H1 (cell line): ENCODE results near the gene LRRK1. TPM values are rescaled to one million over a fixed set of nuclear protein-coding genes. Genes with fewer than 3 reads are reported as not detected.

ENCODE experiments used
- CTCF ChIA-PET: fragments of 300-600 bp; sonication (Branson Sonifier 250); formaldehyde crosslinking; loops from one replicate; lab custom pipeline; 2021; ENCODE audit not compliant: partially characterized antibody; lab: Charles Lee
- POLR2A ChIA-PET: fragments of 300-600 bp; sonication (Branson Sonifier 250); formaldehyde crosslinking; loops from one replicate; lab custom pipeline; 2021; ENCODE audit warnings: inconsistent platforms; ENCODE audit not compliant: partially characterized antibody; lab: Charles Lee
- DNase-seq, 2 experiments: peaks; one replicate each; pipeline versions ENCODE4 v3.0.0 to v3.0.0-alpha.2; 2010 to 2022; ENCODE audit warnings: low spot score in 2 of 2, low read depth in 1 of 2, mixed read lengths in 1 of 2
- FAIRE-seq: peaks from 2 replicates; lab custom pipeline; 2011; peaks lifted over from hg19 to GRCh38; lab: Jason Lieb, UNC
- H2AFZ ChIP-seq: 2 replicates; pipeline ENCODE4 v1.8.1; 2012; ENCODE audit warnings: low read length, inconsistent platforms
- H2AK5ac ChIP-seq: 2 replicates; pipeline ENCODE4 v1.6.1; 2013; ENCODE audit warnings: low read depth, low read length
- H2BK120ac ChIP-seq: replicated peaks from 2 replicates; pipeline ENCODE3; 2013; ENCODE audit warnings: low read depth, low read length, inconsistent platforms
- H2BK12ac ChIP-seq: 2 replicates; pipeline ENCODE4 v1.6.1; 2013; ENCODE audit warnings: low read depth, low read length
- H2BK15ac ChIP-seq: 2 replicates; pipeline ENCODE4 v1.6.1; 2013; ENCODE audit warnings: low read length
- H2BK20ac ChIP-seq: 2 replicates; pipeline ENCODE4 v1.6.1; 2013; ENCODE audit warnings: low read length
- H2BK5ac ChIP-seq: 2 replicates; pipeline ENCODE4 v1.6.1; 2013; ENCODE audit warnings: low read depth, low read length
- H3K14ac ChIP-seq: 2 replicates; pipeline ENCODE4 v1.6.1; 2013; ENCODE audit warnings: inconsistent platforms; ENCODE audit not compliant: insufficient read length
- H3K18ac ChIP-seq: 2 replicates; pipeline ENCODE4 v1.6.1; 2013; ENCODE audit warnings: low read length; ENCODE audit errors: extremely low read depth
- H3K23ac ChIP-seq: 2 replicates; pipeline ENCODE4 v1.6.1; 2013; ENCODE audit warnings: inconsistent platforms; ENCODE audit not compliant: insufficient read length
- H3K23me2 ChIP-seq: 2 replicates; pipeline ENCODE4 v1.6.1; 2013; ENCODE audit warnings: low read depth, low read length
- H3K27ac ChIP-seq: 2 replicates; pipeline ENCODE4 v1.6.1; 2011; ENCODE audit warnings: low read depth, low read length, inconsistent platforms
- H3K27me3 ChIP-seq, 4 experiments: replicated peaks in 1 of 4; 1 replicate in 1 of 4; 2 replicates in 3 of 4; pipeline versions ENCODE4 v1.6.1 to v1.8.1; 2011 to 2013; ENCODE audit warnings: low read length in 3 of 4, mild to moderate bottlenecking in 3 of 4, inconsistent platforms in 2 of 4, mixed read lengths in 2 of 4, moderate library complexity in 1 of 4; ENCODE audit not compliant: control insufficient read depth in 3 of 4, insufficient read depth in 3 of 4; ENCODE audit errors: extremely low read depth in 1 of 4
- H3K36me3 ChIP-seq, 4 experiments: 2 replicates each; pipeline versions ENCODE4 v1.6.1 to v1.8.1; 2011 to 2013; ENCODE audit warnings: mild to moderate bottlenecking in 4 of 4, low read length in 3 of 4, moderate library complexity in 2 of 4, control low read depth in 1 of 4, inconsistent platforms in 1 of 4; ENCODE audit not compliant: insufficient read depth in 4 of 4, control insufficient read depth in 2 of 4
- H3K4ac ChIP-seq: replicated peaks from 2 replicates; pipeline ENCODE3; 2013; ENCODE audit warnings: low read length, low read depth, mixed read lengths, inconsistent platforms; ENCODE audit not compliant: insufficient read length
- H3K4me1 ChIP-seq, 4 experiments: replicated peaks in 1 of 4; 1 replicate in 1 of 4; 2 replicates in 3 of 4; pipeline versions ENCODE4 v1.6.1 to v1.8.1; 2011 to 2013; ENCODE audit warnings: low read length in 3 of 4, inconsistent platforms in 2 of 4, mixed read lengths in 1 of 4; ENCODE audit not compliant: insufficient read depth in 4 of 4, control insufficient read depth in 3 of 4
- H3K4me2 ChIP-seq, 2 experiments: 2 replicates each; pipeline versions ENCODE4 v1.6.1 to v1.8.1; 2011 to 2013; ENCODE audit warnings: low read depth in 2 of 2, low read length in 2 of 2, control low read depth in 1 of 2, inconsistent platforms in 1 of 2, mild to moderate bottlenecking in 1 of 2; ENCODE audit not compliant: insufficient read depth in 1 of 2
- H3K4me3 ChIP-seq, 4 experiments: fragments of 200-600, 300-600 bp in 1 of 4; sonication (generic), shearing (Covaris generic), sonication (Bioruptor Twin) in 1 of 4; 2 replicates each; pipeline versions ENCODE4 v1.5.1 to v1.8.1; 2011 to 2016; ENCODE audit warnings: low read length in 4 of 4, low read depth in 3 of 4, control low read depth in 2 of 4, inconsistent platforms in 2 of 4, mild to moderate bottlenecking in 2 of 4, mixed read lengths in 1 of 4, moderate library complexity in 1 of 4; ENCODE audit not compliant: insufficient read depth in 2 of 4; ENCODE audit errors: extremely low read depth in 1 of 4
- H3K56ac ChIP-seq: replicated peaks from 2 replicates; pipeline ENCODE3; 2013; ENCODE audit warnings: low read depth, mild to moderate bottlenecking, mixed read lengths, low read length, inconsistent platforms; ENCODE audit not compliant: insufficient read length
- H3K79me1 ChIP-seq: 2 replicates; pipeline ENCODE4 v1.6.1; 2013; ENCODE audit warnings: low read depth, low read length, control low read depth
- H3K79me2 ChIP-seq, 2 experiments: 2 replicates each; pipeline versions ENCODE4 v1.6.1 to v1.8.1; 2012 to 2013; ENCODE audit warnings: low read length in 2 of 2, mild to moderate bottlenecking in 2 of 2, inconsistent platforms in 1 of 2; ENCODE audit not compliant: insufficient read depth in 2 of 2, control insufficient read depth in 1 of 2
- H3K9ac ChIP-seq, 4 experiments: replicated peaks in 1 of 4; 1 replicate in 1 of 4; 2 replicates in 3 of 4; pipeline versions ENCODE4 v1.6.1 to v1.8.1; 2011 to 2013; ENCODE audit warnings: low read depth in 3 of 4, low read length in 3 of 4, control low read depth in 2 of 4, mild to moderate bottlenecking in 2 of 4, moderate library complexity in 2 of 4, inconsistent platforms in 1 of 4; ENCODE audit errors: extremely low read depth in 1 of 4
- H3K9me3 ChIP-seq, 2 experiments: 2 replicates each; pipeline versions ENCODE4 v1.6.1 to v1.8.1; 2012 to 2013; ENCODE audit warnings: mild to moderate bottlenecking in 2 of 2, moderate library complexity in 2 of 2, control low read depth in 1 of 2, inconsistent platforms in 1 of 2, low read depth in 1 of 2, low read length in 1 of 2, mixed read lengths in 1 of 2; ENCODE audit not compliant: insufficient read depth in 2 of 2
- H4K20me1 ChIP-seq, 2 experiments: replicated peaks in 1 of 2; 2 replicates each; pipeline versions ENCODE3 to v1.8.1; 2011 to 2013; ENCODE audit warnings: inconsistent platforms in 2 of 2, low read length in 2 of 2, mild to moderate bottlenecking in 1 of 2; ENCODE audit not compliant: insufficient read depth in 2 of 2, control insufficient read depth in 1 of 2
- H4K5ac ChIP-seq: 2 replicates; pipeline ENCODE4 v1.6.1; 2013; ENCODE audit warnings: low read length, low read depth, mixed read lengths, inconsistent platforms; ENCODE audit not compliant: insufficient read length
- H4K8ac ChIP-seq: 2 replicates; pipeline ENCODE4 v1.8.0; 2013; ENCODE audit warnings: mild to moderate bottlenecking, moderate library complexity, low read length, inconsistent platforms; ENCODE audit not compliant: insufficient read depth; ENCODE audit errors: extremely low read depth
- H4K91ac ChIP-seq: replicated peaks from 2 replicates; pipeline ENCODE3; 2013; ENCODE audit warnings: low read length, mixed read lengths, inconsistent platforms; ENCODE audit not compliant: insufficient read length
- BCL11A ChIP-seq, 2 experiments: IDR thresholded peaks; one replicate each; pipeline ENCODE4 v1.6.1; 2011; ENCODE audit warnings: low read depth in 2 of 2, low read length in 2 of 2, mild to moderate bottlenecking in 2 of 2
- JUND ChIP-seq: IDR thresholded peaks from 2 replicates; pipeline ENCODE4 v1.6.1; 2011; ENCODE audit warnings: mild to moderate bottlenecking, improper control_type of control experiment, low read length
- RBBP5 ChIP-seq: IDR thresholded peaks from 2 replicates; pipeline ENCODE4 v1.7.1; 2012; ENCODE audit warnings: low read depth, mild to moderate bottlenecking, inconsistent platforms, low read length, moderate library complexity, borderline replicate concordance
- RNF2 ChIP-seq: fragments of 200-900, 300-1000 bp; sonication (generic); IDR thresholded peaks from 2 replicates; pipeline ENCODE4 v1.7.1; 2016; ENCODE audit warnings: borderline replicate concordance, low read depth, mild to moderate bottlenecking, antibody characterized with exemption, low read length; ENCODE audit not compliant: poor library complexity, severe bottlenecking; ENCODE audit errors: missing control alignments
- SP4 ChIP-seq: IDR thresholded peaks from 2 replicates; pipeline ENCODE4 v1.6.1; 2012; ENCODE audit warnings: low read length, inconsistent platforms
- TAF1 ChIP-seq: IDR thresholded peaks from 2 replicates; pipeline ENCODE4 v1.6.1; 2011; ENCODE audit warnings: mild to moderate bottlenecking, low read depth, low read length
- TBP ChIP-seq: IDR thresholded peaks from 2 replicates; pipeline ENCODE4 v1.6.1; 2011; ENCODE audit warnings: low read depth, low read length, improper control_type of control experiment
- WGBS, 2 experiments: shearing (Covaris generic) in 1 of 2; methylation state at CpG; one replicate each; pipeline versions ENCODE4 v1.1.6 to v1.1.7; 2013 to 2015; ENCODE audit warnings: low lambda C conversion rate in 2 of 2, mixed read lengths in 2 of 2, inconsistent platforms in 1 of 2, low coverage in 1 of 2, missing lambda C conversion rate in 1 of 2; ENCODE audit not compliant: insufficient replicate concordance in 2 of 2, insufficient coverage in 1 of 2, insufficient read length in 1 of 2; ENCODE audit errors: extremely low coverage in 1 of 2, missing lambda C conversion rate in 1 of 2; 5-methylcytosine and 5-hydroxymethylcytosine counted together
- polyA plus RNA-seq, 7 experiments: library from polyadenylated mRNA; depleted of rRNA in 3 of 7; stranded (reverse) in 5 of 7; unstranded in 2 of 7; fragments of >200 nt in 5 of 7; fragments of 200-250 nt in 2 of 7; gene quantifications; 1 replicate in 5 of 7; 2 replicates in 1 of 7; 4 replicates in 1 of 7; pipeline versions ENCODE4 v1.2.1 to v1.2.3, GENCODE V29; 2011 to 2013; ENCODE audit warnings: missing spikeins in 2 of 7, mixed read lengths in 2 of 7
- total RNA-seq: library from RNA; stranded (reverse); fragmentation: NEBNext Ultra II Directional; extraction: Animal tissue kit (Norgen Biotek cat#: 25700); gene quantifications from 2 replicates; pipeline ENCODE4 v1.2.1, GENCODE V29; 2021

LRRK1 gene
- total and polyA plus RNA-seq, 2 of the 8 experiments (the other 6 are each of a cell fraction or from before 2014, with no cell fraction given), result 1.2 to 3.6 TPM

GRCh38 chr15:101066501-101067408 lies 147.6 kb downstream of the LRRK1 start:
- H3K56ac ChIP-seq, result no peak overlapping the region
- WGBS, 2 experiments, result 91% methylated on average over 26 of the region's 26 CpGs; no CpG with 5 or more reads in 1 of the 2 experiments
- no peak overlapping the region for H3K14ac ChIP-seq
- H3K36me3 ChIP-seq, result no peaks in the 10 kb centered on the region
- no peak overlapping the region for H3K23ac ChIP-seq
- no peak for DNase-seq
- H3K9ac ChIP-seq, result no peak overlapping the region; a peak in 1 of 7 replicates
- no peak overlapping the region for H3K27ac ChIP-seq
- TF ChIP-seq TBP, result no peak
- no peak for TF ChIP-seq JUND
- TF ChIP-seq RNF2, result no peak
- TF ChIP-seq BCL11A (IDR thresholded peaks at IDR 0.05; ENCODE audit: low read depth in 2 of 2, low read length in 2 of 2), result no peak
- no peak for TF ChIP-seq SP4
- TF ChIP-seq RBBP5, result no peak
- no peak for TF ChIP-seq TAF1
- H2AK5ac ChIP-seq, result peak overlapping the region; percentile 99
- CTCF ChIA-PET, result interaction anchor here (0.6 to 6.0 kb wide), 28 partner anchors 10 to 551 kb away, joined by 3 to 39 read pairs (median 5); no protein-coding TSS in a partner anchor
- peak overlapping the region; percentile 98 for H2BK20ac ChIP-seq
- peaks cover 32 to 59% (median 45%) of the 10 kb centered on the region in 4 experiments for H3K4me1 ChIP-seq
- no peaks in the 10 kb centered on the region; the same call in 1 of the 2 replicates for H3K23me2 ChIP-seq
- H3K4me3 ChIP-seq, result no peak overlapping the region
- no peaks in the 10 kb centered on the region for H3K9me3 ChIP-seq
- peak overlapping the region; percentile 88 for H4K91ac ChIP-seq
- peak overlapping the region; percentile 36 for H4K8ac ChIP-seq
- H4K5ac ChIP-seq, result peak overlapping the region; percentile 7
- no peaks in the 10 kb centered on the region for H3K79me1 ChIP-seq
- H4K20me1 ChIP-seq, result no peaks in the 10 kb centered on the region
- FAIRE-seq, result no peak
- H3K18ac ChIP-seq, result peak overlapping the region; percentile 93
- no peaks in the 10 kb centered on the region for H3K79me2 ChIP-seq
- H2BK5ac ChIP-seq, result peak overlapping the region; percentile 100
- H2BK120ac ChIP-seq, result peak overlapping the region; percentile 100
- POLR2A ChIA-PET, result interaction anchor here (0.6 to 4.7 kb wide), 8 partner anchors 9 to 55 kb away, joined by 3 to 14 read pairs (median 4); no protein-coding TSS in a partner anchor
- peak overlapping the region; percentile 99 for H3K4ac ChIP-seq
- H2BK12ac ChIP-seq, result peak overlapping the region; percentile 99
- H3K27me3 ChIP-seq, result no peaks in the 10 kb centered on the region
- H2AFZ ChIP-seq, result no peak overlapping the region
- H2BK15ac ChIP-seq, result peak overlapping the region; percentile 61; the same call in 1 of the 2 replicates
- H3K4me2 ChIP-seq, result no peak overlapping the region
